ENCODE measurements around the gene MFNG.
A peak's percentile ranks its signal among the peaks of the same experiment; 100 is the strongest.

MFNG gene

GRCh38 chr22:37430941-37431340 lies 55.2 kb downstream of the MFNG start:
- H3K4me3 ChIP-seq (ENCODE audit: low read length in 2 of 2) = no peak overlapping the region
- no peak overlapping the region for H3K9ac ChIP-seq (ENCODE audit: low read length in 2 of 2)
- H3K4me1 ChIP-seq (ENCODE audit: control insufficient read depth, insufficient read depth, low read length) = peaks cover 12% of the 10 kb centered on the region
- peaks cover 66 to 69% of the 10 kb centered on the region in 2 donors for H3K27me3 ChIP-seq (ENCODE audit: control insufficient read depth in 1 of 2, insufficient read depth in 2 of 2, low read length in 2 of 2)
- no peak overlapping the region for H3K27ac ChIP-seq (ENCODE audit: low read length)
- H3K9me3 ChIP-seq (ENCODE audit: control insufficient read depth in 2 of 2, low read length in 2 of 2) = peaks cover 0 to 4% of the 10 kb centered on the region in 2 donors
- no peaks in the 10 kb centered on the region for H3K36me3 ChIP-seq (ENCODE audit: control insufficient read depth in 2 of 2, insufficient read depth in 2 of 2, low read length in 2 of 2)

GRCh38 chr22:37428649-37429586 lies 57.3 kb downstream of the MFNG start:
- no peak overlapping the region for H3K9ac ChIP-seq (ENCODE audit: low read length in 2 of 2)
- H3K36me3 ChIP-seq (ENCODE audit: control insufficient read depth in 2 of 2, insufficient read depth in 2 of 2, low read length in 2 of 2) = no peaks in the 10 kb centered on the region
- H3K27me3 ChIP-seq (ENCODE audit: control insufficient read depth in 1 of 2, insufficient read depth in 2 of 2, low read length in 2 of 2) = peaks cover 67 to 73% of the 10 kb centered on the region in 2 donors
- no peak overlapping the region for H3K27ac ChIP-seq (ENCODE audit: low read length)
- H3K4me1 ChIP-seq (ENCODE audit: control insufficient read depth, insufficient read depth, low read length) = peaks cover 12% of the 10 kb centered on the region
- H3K4me3 ChIP-seq (ENCODE audit: low read length in 2 of 2) = no peak overlapping the region
- peaks cover 0 to 4% of the 10 kb centered on the region in 2 donors for H3K9me3 ChIP-seq (ENCODE audit: control insufficient read depth in 2 of 2, low read length in 2 of 2)

- H3K4me1 ChIP-seq (ENCODE audit: control insufficient read depth, insufficient read depth, low read length) = peaks cover 12% of the 10 kb centered on the region
- no peak overlapping the region for H3K27ac ChIP-seq (ENCODE audit: low read length)
- no peak overlapping the region for H3K9ac ChIP-seq (ENCODE audit: low read length in 2 of 2)
- H3K36me3 ChIP-seq (ENCODE audit: control insufficient read depth in 2 of 2, insufficient read depth in 2 of 2, low read length in 2 of 2) = no peaks in the 10 kb centered on the region
- H3K4me3 ChIP-seq (ENCODE audit: low read length in 2 of 2) = peak overlapping the region in 1 of 2 donors; percentile 64
- H3K9me3 ChIP-seq (ENCODE audit: control insufficient read depth in 2 of 2, low read length in 2 of 2) = peaks cover 0 to 4% of the 10 kb centered on the region in 2 donors
- H3K27me3 ChIP-seq (ENCODE audit: control insufficient read depth in 1 of 2, insufficient read depth in 2 of 2, low read length in 2 of 2) = peaks cover 62 to 70% of the 10 kb centered on the region in 2 donors
Measured at GRCh38 chr22:37427711-37428635, 58.2 kb downstream of the MFNG start.

- Histone ChIP-seq H3K27me3 (ENCODE audit: control insufficient read depth in 1 of 2, insufficient read depth in 2 of 2, low read length in 2 of 2) (peaks cover 58 to 65% of the 10 kb centered on the region in 2 donors), H3K9ac (ENCODE audit: low read length in 2 of 2) (no peak within 1 kb of the TSS), H3K4me3 (ENCODE audit: low read length in 2 of 2) (peak within 1 kb of the TSS; percentile 35 to 64), H3K4me1 (ENCODE audit: control insufficient read depth, insufficient read depth, low read length) (peaks cover 12% of the 10 kb centered on the region), H3K9me3 (ENCODE audit: control insufficient read depth in 2 of 2, low read length in 2 of 2) (no peaks in the 10 kb centered on the region), H3K36me3 (ENCODE audit: control insufficient read depth in 2 of 2, insufficient read depth in 2 of 2, low read length in 2 of 2) (no peaks in the 10 kb centered on the region), H3K27ac (ENCODE audit: low read length) (no peak within 1 kb of the TSS)
Measured at GRCh38 chr22:37427135-37427710, 59.0 kb downstream of the MFNG start, which contains the start of gene ELFN2. ELFN2 (minus strand) TSS chr22:37427479; CDS start chr22:37375534, 51,945 bp downstream.

GRCh38 chr22:37426706-37427134 lies 59.5 kb downstream of the MFNG start:
- H3K27ac ChIP-seq (ENCODE audit: low read length) = no peak overlapping the region
- H3K4me3 ChIP-seq (ENCODE audit: low read length in 2 of 2) = peak overlapping the region in 1 of 2 donors; percentile 64
- H3K36me3 ChIP-seq (ENCODE audit: control insufficient read depth in 2 of 2, insufficient read depth in 2 of 2, low read length in 2 of 2) = no peaks in the 10 kb centered on the region
- no peak overlapping the region for H3K9ac ChIP-seq (ENCODE audit: low read length in 2 of 2)
- no peaks in the 10 kb centered on the region for H3K9me3 ChIP-seq (ENCODE audit: control insufficient read depth in 2 of 2, low read length in 2 of 2)
- H3K4me1 ChIP-seq (ENCODE audit: control insufficient read depth, insufficient read depth, low read length) = peaks cover 12% of the 10 kb centered on the region
- peaks cover 57 to 66% of the 10 kb centered on the region in 2 donors for H3K27me3 ChIP-seq (ENCODE audit: control insufficient read depth in 1 of 2, insufficient read depth in 2 of 2, low read length in 2 of 2)

- Histone ChIP-seq H3K27me3 (ENCODE audit: control insufficient read depth in 1 of 2, insufficient read depth in 2 of 2, low read length in 2 of 2) (peaks cover 58 to 64% of the 10 kb centered on the region in 2 donors), H3K36me3 (ENCODE audit: control insufficient read depth in 2 of 2, insufficient read depth in 2 of 2, low read length in 2 of 2) (no peaks in the 10 kb centered on the region), H3K27ac (ENCODE audit: low read length) (no peak overlapping the region), H3K4me3 (ENCODE audit: low read length in 2 of 2) (no peak overlapping the region), H3K9ac (ENCODE audit: low read length in 2 of 2) (no peak overlapping the region), H3K9me3 (ENCODE audit: control insufficient read depth in 2 of 2, low read length in 2 of 2) (no peaks in the 10 kb centered on the region), H3K4me1 (ENCODE audit: control insufficient read depth, insufficient read depth, low read length) (peaks cover 12% of the 10 kb centered on the region)
Measured at GRCh38 chr22:37425800-37426705, 60.1 kb downstream of the MFNG start.

- Histone ChIP-seq H3K9ac (ENCODE audit: low read length in 2 of 2) (no peak overlapping the region), H3K9me3 (ENCODE audit: control insufficient read depth in 2 of 2, low read length in 2 of 2) (no peaks in the 10 kb centered on the region), H3K4me1 (ENCODE audit: control insufficient read depth, insufficient read depth, low read length) (peaks cover 14% of the 10 kb centered on the region), H3K4me3 (ENCODE audit: low read length in 2 of 2) (no peak overlapping the region), H3K27ac (ENCODE audit: low read length) (no peak overlapping the region), H3K36me3 (ENCODE audit: control insufficient read depth in 2 of 2, insufficient read depth in 2 of 2, low read length in 2 of 2) (no peaks in the 10 kb centered on the region), H3K27me3 (ENCODE audit: control insufficient read depth in 1 of 2, insufficient read depth in 2 of 2, low read length in 2 of 2) (peaks cover 59 to 64% of the 10 kb centered on the region in 2 donors)
Measured at GRCh38 chr22:37425369-37425768, 60.8 kb downstream of the MFNG start.

GRCh38 chr22:37423283-37423682 lies 62.9 kb downstream of the MFNG start:
- H3K9ac ChIP-seq (ENCODE audit: low read length in 2 of 2) = no peak overlapping the region
- peaks cover 16% of the 10 kb centered on the region for H3K4me1 ChIP-seq (ENCODE audit: control insufficient read depth, insufficient read depth, low read length)
- no peak overlapping the region for H3K4me3 ChIP-seq (ENCODE audit: low read length in 2 of 2)
- H3K27me3 ChIP-seq (ENCODE audit: control insufficient read depth in 1 of 2, insufficient read depth in 2 of 2, low read length in 2 of 2) = peaks cover 53 to 63% of the 10 kb centered on the region in 2 donors
- H3K27ac ChIP-seq (ENCODE audit: low read length) = no peak overlapping the region
- no peaks in the 10 kb centered on the region for H3K9me3 ChIP-seq (ENCODE audit: control insufficient read depth in 2 of 2, low read length in 2 of 2)
- H3K36me3 ChIP-seq (ENCODE audit: control insufficient read depth in 2 of 2, insufficient read depth in 2 of 2, low read length in 2 of 2) = no peaks in the 10 kb centered on the region

GRCh38 chr22:37421468-37421877 lies 64.7 kb downstream of the MFNG start:
- peaks cover 4% of the 10 kb centered on the region for H3K4me1 ChIP-seq (ENCODE audit: control insufficient read depth, insufficient read depth, low read length)
- no peak overlapping the region for H3K27ac ChIP-seq (ENCODE audit: low read length)
- peaks cover 46 to 50% of the 10 kb centered on the region in 2 donors for H3K27me3 ChIP-seq (ENCODE audit: control insufficient read depth in 1 of 2, insufficient read depth in 2 of 2, low read length in 2 of 2)

More at GRCh38 chr22:37421468-37421877, 64.7 kb downstream of the MFNG start:
- Histone ChIP-seq H3K36me3 (ENCODE audit: control insufficient read depth in 2 of 2, insufficient read depth in 2 of 2, low read length in 2 of 2) (no peaks in the 10 kb centered on the region), H3K9me3 (ENCODE audit: control insufficient read depth in 2 of 2, low read length in 2 of 2) (no peaks in the 10 kb centered on the region), H3K9ac (ENCODE audit: low read length in 2 of 2) (no peak overlapping the region), H3K4me3 (ENCODE audit: low read length in 2 of 2) (no peak overlapping the region)
